Coronary artery (tissue), 2 donors: ENCODE measurements around the gene OR52K1.
"Not testable (repeated sequence)": the region's sequence is repeated elsewhere in the genome, so short reads cannot be mapped to it uniquely, and the experiment has no call there.

Experiments used
- DNase-seq: peaks from one replicate; pipeline ENCODE4 v3.0.0-alpha.2; 2017; ENCODE audit warnings: low spot score
- H3K27ac ChIP-seq, 2 donors: fragments of 200-600 bp; sonication (generic); one replicate each; pipeline ENCODE4 v1.5.1; 2016 to 2019
- H3K4me3 ChIP-seq: fragments of 200-600 bp; sonication (generic); 2 replicates; pipeline ENCODE4 v1.5.1; 2016; ENCODE audit warnings: mild to moderate bottlenecking, moderate library complexity
- CTCF ChIP-seq: fragments of 200-600 bp; sonication (generic); IDR thresholded peaks from one replicate; pipeline ENCODE4 v1.5.1; 2019; ENCODE audit warnings: antibody characterized with exemption

OR52K1 gene

GRCh38 chr11:4484310-4484709 lies 1.9 kb downstream of the OR52K1 start:
- Histone ChIP-seq H3K4me3 (no peak overlapping the region), H3K27ac (no peak overlapping the region)
- no peak for DNase-seq
- TF ChIP-seq CTCF = no peak

- not testable (repeated sequence) for H3K4me3 ChIP-seq, DNase-seq, H3K27ac ChIP-seq
Measured at GRCh38 chr11:4491405-4491804, 9.0 kb downstream of the OR52K1 start.

GRCh38 chr11:4491878-4492606 lies 9.6 kb downstream of the OR52K1 start:
- Histone ChIP-seq H3K27ac (no peak overlapping the region), H3K4me3 (no peak overlapping the region)
- no peak for DNase-seq
- TF ChIP-seq CTCF = no peak

GRCh38 chr11:4493480-4493818 lies 11.0 kb downstream of the OR52K1 start:
- no peak for TF ChIP-seq CTCF
- DNase-seq = no peak
- no peak overlapping the region for H3K27ac ChIP-seq
- H3K4me3 ChIP-seq = no peak overlapping the region

GRCh38 chr11:4495487-4495886 lies 13.0 kb downstream of the OR52K1 start:
- no peak overlapping the region for H3K4me3 ChIP-seq
- no peak overlapping the region for H3K27ac ChIP-seq
- DNase-seq = no peak
- no peak for TF ChIP-seq CTCF

GRCh38 chr11:4495986-4496385 lies 13.5 kb downstream of the OR52K1 start:
- H3K4me3 ChIP-seq = no peak overlapping the region
- no peak overlapping the region for H3K27ac ChIP-seq
- no peak for DNase-seq
- TF ChIP-seq CTCF = no peak

- TF ChIP-seq CTCF = no peak
- DNase-seq = no peak
- H3K27ac ChIP-seq = no peak overlapping the region
- H3K4me3 ChIP-seq = no peak overlapping the region
Measured at GRCh38 chr11:4496557-4497248, 14.3 kb downstream of the OR52K1 start.
